GM12891 (cell line): ENCODE data around the gene C2CD5.

Experiments used
- DNase-seq: peaks from one replicate; pipeline ENCODE4 v3.0.0; 2011; ENCODE audit warnings: low spot score; ENCODE audit not compliant: insufficient read length
- FAIRE-seq: peaks from 2 replicates; lab custom pipeline; 2011; peaks lifted over from hg19 to GRCh38; lab: Jason Lieb, UNC
- PAX5 ChIP-seq: IDR thresholded peaks from 2 replicates; pipeline ENCODE4 v1.6.1; 2011; ENCODE audit warnings: low read length, moderate library complexity, mild to moderate bottlenecking; ENCODE audit not compliant: insufficient read depth, severe bottlenecking
- POLR2A ChIP-seq: IDR thresholded peaks from 2 replicates; pipeline ENCODE4 v1.6.1; 2011; ENCODE audit warnings: low read depth, low read length, control low read depth
- POLR2AphosphoS5 ChIP-seq: IDR thresholded peaks from 2 replicates; pipeline ENCODE4 v1.6.1; 2011; ENCODE audit warnings: low read depth, low read length, control low read depth
- POU2F2 ChIP-seq: IDR thresholded peaks from 2 replicates; pipeline ENCODE4 v1.6.1; 2011; ENCODE audit warnings: low read depth, mild to moderate bottlenecking, control low read depth, low read length, moderate library complexity
- SPI1 ChIP-seq: IDR thresholded peaks from 2 replicates; pipeline ENCODE4 v1.6.1; 2011; ENCODE audit warnings: low read depth, low read length, control low read depth
- TAF1 ChIP-seq: IDR thresholded peaks from 2 replicates; pipeline ENCODE4 v1.6.1; 2011; ENCODE audit warnings: low read depth, low read length, control low read depth

Gene C2CD5

DNA sequence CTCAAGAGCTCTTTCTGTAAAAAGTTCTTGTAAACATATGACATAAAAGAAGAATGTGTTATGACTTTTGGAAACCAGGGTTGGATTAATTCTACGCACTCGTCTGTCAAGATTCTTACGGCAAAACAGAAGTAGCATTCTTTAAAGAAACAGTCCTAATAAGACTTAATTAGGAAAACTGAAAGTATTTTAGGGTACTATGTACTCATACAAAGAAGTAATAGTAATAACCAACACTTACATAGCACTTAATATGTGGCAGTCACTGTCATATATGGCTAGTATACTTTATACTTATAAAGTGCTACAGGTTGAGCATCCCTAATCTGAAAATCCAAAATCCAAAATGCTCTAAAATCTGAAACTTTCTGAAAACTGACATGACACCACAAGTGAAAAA lies 136.9 kb downstream of the C2CD5 start:
- FAIRE-seq, result no peak

DNA sequence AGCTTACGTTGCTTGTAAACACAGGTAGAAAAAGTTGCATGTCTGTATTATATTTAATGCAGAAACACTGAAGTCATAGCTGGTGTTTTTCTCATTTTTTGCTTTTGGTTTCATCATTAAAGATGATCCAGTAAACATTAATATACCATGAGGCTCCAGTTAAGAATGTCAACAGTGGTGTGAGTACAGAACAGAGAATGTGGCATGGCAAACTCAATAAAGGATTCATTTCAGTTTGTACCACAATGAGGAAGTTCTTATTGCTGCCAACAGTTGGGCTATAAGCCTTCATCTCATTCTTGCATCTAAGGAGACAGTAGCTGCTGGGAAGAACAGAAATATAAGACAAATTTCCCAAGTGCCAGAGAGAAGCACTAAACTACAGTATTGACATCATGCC lies 137.7 kb downstream of the C2CD5 start:
- FAIRE-seq, result no peak
- no peak for DNase-seq
- no peak for TF ChIP-seq TAF1
- TF ChIP-seq POLR2A, result no peak
- TF ChIP-seq POU2F2, result no peak
- TF ChIP-seq POLR2AphosphoS5, result no peak
- TF ChIP-seq PAX5, result no peak

More for the DNA sequence above, 136.9 kb downstream of the C2CD5 start:
- TF ChIP-seq SPI1, result no peak
- TF ChIP-seq POLR2AphosphoS5, result no peak
- TF ChIP-seq POLR2A, result no peak
- TF ChIP-seq POU2F2, result no peak
- no peak for TF ChIP-seq TAF1
- no peak for TF ChIP-seq PAX5
- DNase-seq, result no peak

DNA sequence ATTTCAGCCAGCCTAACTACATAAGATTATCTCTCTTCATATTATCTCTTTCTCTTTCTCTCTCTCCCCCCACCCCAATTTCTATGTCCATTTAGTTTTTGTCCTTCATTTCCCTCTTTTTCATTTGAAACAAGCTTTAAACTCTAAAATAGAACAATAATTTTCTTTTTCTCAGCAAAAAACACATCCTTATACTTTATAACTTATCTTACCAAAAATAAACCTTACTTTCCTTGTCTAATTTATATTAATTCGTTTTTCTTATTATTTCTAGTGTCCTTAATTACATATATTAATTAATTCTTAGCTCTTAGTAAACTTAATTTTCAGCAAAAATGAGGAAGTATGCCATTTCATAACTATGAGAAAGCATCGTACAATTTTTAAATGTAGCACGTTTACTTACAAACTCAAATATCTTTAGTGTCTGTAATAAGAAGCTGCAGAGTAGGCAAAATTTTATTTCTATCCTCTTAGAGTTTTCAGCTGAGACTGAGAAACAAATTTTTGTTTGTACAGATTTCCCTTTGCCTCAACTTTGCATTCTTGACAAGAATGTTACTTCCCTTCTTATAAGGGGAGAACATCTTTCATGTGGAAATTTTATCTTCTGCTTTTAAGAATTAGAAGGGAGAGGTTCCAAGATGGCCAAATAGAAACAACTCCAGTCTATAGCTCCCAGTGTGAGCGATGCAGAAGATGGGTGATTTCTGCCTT lies 144.7 kb downstream of the C2CD5 start:
- DNase-seq (no peak), FAIRE-seq (no peak)
- no peak for TF ChIP-seq POU2F2
- TF ChIP-seq POLR2A, result no peak
- no peak for TF ChIP-seq SPI1
- TF ChIP-seq PAX5, result no peak
- TF ChIP-seq TAF1, result no peak
- no peak for TF ChIP-seq POLR2AphosphoS5
